Esophagus muscularis mucosa (tissue), 4 donors: Measurements from ENCODE around the gene TRIM67.

Experiments
- EP300 ChIP-seq: sonication (generic); formaldehyde crosslinking; IDR thresholded peaks from one replicate; pipeline ENCODE4 v1.6.1; 2017; ENCODE audit warnings: antibody characterized with exemption
- POLR2A ChIP-seq: fragments of 450-650 bp; IDR thresholded peaks from one replicate; pipeline ENCODE4 v1.6.1; 2017; ENCODE audit warnings: antibody characterized with exemption, moderate library complexity, mild to moderate bottlenecking, low read depth
- POLR2AphosphoS5 ChIP-seq, 2 donors: sonication (generic); formaldehyde crosslinking; IDR thresholded peaks; one replicate each; pipeline ENCODE4 v1.6.1; 2017; ENCODE audit warnings: antibody characterized with exemption in 2 of 2
- TF ChIP-seq, protein P1 (sequence below), 3 experiments: fragments of 200-600 bp in 2 of 3; fragments of 450-650 bp in 1 of 3; sonication (generic) in 2 of 3; IDR thresholded peaks; one replicate each; pipeline ENCODE4 v1.5.1; 2017 to 2019; ENCODE audit warnings: antibody characterized with exemption in 3 of 3, mild to moderate bottlenecking in 2 of 3, moderate library complexity in 1 of 3

DNA sequence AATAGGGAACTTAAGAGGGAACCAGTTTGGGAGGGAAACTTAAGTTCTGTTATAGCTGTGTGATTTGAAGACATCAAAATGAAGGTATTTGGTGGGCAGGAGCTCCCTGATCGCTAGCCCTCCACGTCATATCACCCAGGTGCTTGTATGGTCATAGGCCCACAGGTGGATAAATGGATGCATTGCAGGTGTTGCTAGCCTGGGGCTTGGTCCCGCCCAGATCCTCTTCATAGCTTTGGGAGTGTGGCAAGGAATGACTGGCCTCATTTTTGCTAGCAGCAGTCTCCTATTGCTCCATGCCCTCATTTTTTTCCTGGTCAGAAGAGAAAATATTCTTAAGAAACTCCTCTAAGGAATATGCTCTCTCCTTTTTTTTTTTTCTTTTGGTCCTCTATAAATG, 90.5 kb downstream of the TRIM67 start:
- TF ChIP-seq, protein P1, sequence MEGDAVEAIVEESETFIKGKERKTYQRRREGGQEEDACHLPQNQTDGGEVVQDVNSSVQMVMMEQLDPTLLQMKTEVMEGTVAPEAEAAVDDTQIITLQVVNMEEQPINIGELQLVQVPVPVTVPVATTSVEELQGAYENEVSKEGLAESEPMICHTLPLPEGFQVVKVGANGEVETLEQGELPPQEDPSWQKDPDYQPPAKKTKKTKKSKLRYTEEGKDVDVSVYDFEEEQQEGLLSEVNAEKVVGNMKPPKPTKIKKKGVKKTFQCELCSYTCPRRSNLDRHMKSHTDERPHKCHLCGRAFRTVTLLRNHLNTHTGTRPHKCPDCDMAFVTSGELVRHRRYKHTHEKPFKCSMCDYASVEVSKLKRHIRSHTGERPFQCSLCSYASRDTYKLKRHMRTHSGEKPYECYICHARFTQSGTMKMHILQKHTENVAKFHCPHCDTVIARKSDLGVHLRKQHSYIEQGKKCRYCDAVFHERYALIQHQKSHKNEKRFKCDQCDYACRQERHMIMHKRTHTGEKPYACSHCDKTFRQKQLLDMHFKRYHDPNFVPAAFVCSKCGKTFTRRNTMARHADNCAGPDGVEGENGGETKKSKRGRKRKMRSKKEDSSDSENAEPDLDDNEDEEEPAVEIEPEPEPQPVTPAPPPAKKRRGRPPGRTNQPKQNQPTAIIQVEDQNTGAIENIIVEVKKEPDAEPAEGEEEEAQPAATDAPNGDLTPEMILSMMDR (IDR thresholded peaks at IDR 0.05) = no peak
- no peak for TF ChIP-seq POLR2A
- no peak for TF ChIP-seq POLR2AphosphoS5 (IDR thresholded peaks at IDR 0.05)
- no peak for TF ChIP-seq EP300
